ENCODE results near the gene MYO9B. TPM values are rescaled to one million over a fixed set of nuclear protein-coding genes. Genes with fewer than 3 reads are reported as not detected.

MYO9B gene
- total RNA-seq, 1 donor from 2014 or later, result 123 TPM

GRCh38 chr19:17052439-17052838 lies 23.1 kb upstream of the MYO9B start:
- H3K4me3 Mint-ChIP-seq (ENCODE audit: unreplicated experiment), result no peak overlapping the region
- H3K4me3 ChIP-seq (ENCODE audit: insufficient read depth, low read depth, low read length), result no peak overlapping the region
- peaks cover 5% of the 10 kb centered on the region for H3K36me3 ChIP-seq (ENCODE audit: insufficient read depth, low read length)
- H3K27ac ChIP-seq (ENCODE audit: low read depth, low read length), result no peak overlapping the region
- no peaks in the 10 kb centered on the region for H3K9me3 Mint-ChIP-seq (ENCODE audit: unreplicated experiment)
- peak; percentile 52 for TF ChIP-seq CTCF (IDR thresholded peaks at IDR 0.05; ENCODE audit: insufficient read depth, low read depth, low read length)
- no peak for TF ChIP-seq EZH2 (IDR thresholded peaks at IDR 0.05; ENCODE audit: insufficient read depth, low read length)
- no peaks in the 10 kb centered on the region for H3K27me3 ChIP-seq (ENCODE audit: insufficient read depth, low read length)
- FAIRE-seq (no peak), DNase-seq (ENCODE audit: low read depth) (peak; percentile 19)
- peaks cover 12% of the 10 kb centered on the region for H3K36me3 Mint-ChIP-seq (ENCODE audit: low read depth, unreplicated experiment)
- H3K4me1 ChIP-seq (ENCODE audit: insufficient read depth, low read length), result peaks cover 4% of the 10 kb centered on the region
- no peaks in the 10 kb centered on the region for H3K79me2 ChIP-seq (ENCODE audit: insufficient read depth, low read length)
- no peaks in the 10 kb centered on the region for H3K9me3 ChIP-seq (ENCODE audit: insufficient read depth, low read depth, low read length)
- H3K4me2 ChIP-seq (ENCODE audit: low read length), result no peak overlapping the region
- no peaks in the 10 kb centered on the region for H4K20me1 ChIP-seq (ENCODE audit: insufficient read depth, low read length)
- H2AFZ ChIP-seq (ENCODE audit: low read depth, low read length), result no peak overlapping the region
- no peak overlapping the region for H3K27ac Mint-ChIP-seq (ENCODE audit: unreplicated experiment)
- H3K4me1 Mint-ChIP-seq (ENCODE audit: low read depth, unreplicated experiment), result peaks cover 5% of the 10 kb centered on the region
- no peaks in the 10 kb centered on the region for H3K27me3 Mint-ChIP-seq (ENCODE audit: low read depth, unreplicated experiment)
- no peak overlapping the region for H3K9ac ChIP-seq (ENCODE audit: low read length)

DNA sequence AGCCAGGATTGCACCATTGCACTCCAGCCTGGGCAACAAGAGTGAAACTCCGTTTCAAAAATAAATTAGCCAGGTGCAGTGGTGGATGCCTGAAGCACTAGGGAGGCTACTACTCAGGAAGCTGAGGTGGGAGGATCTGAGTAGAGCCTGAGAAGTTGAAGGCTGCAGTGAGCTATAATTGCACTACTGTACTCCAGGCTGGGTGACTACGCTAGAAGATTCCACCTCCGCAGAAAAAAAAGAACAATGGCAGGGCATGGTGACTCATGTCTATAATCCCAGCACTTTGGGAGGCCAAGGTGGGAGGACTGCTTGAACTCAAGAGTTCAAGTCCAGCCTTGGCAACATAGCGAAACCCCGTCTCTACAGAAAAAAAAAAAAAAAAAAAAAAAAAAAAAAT lies 20.8 kb upstream of the MYO9B start:
- no peak overlapping the region for H2AFZ ChIP-seq (ENCODE audit: low read depth, low read length)
- peaks cover 2% of the 10 kb centered on the region for H3K4me1 ChIP-seq (ENCODE audit: insufficient read depth, low read length)
- FAIRE-seq (no peak), DNase-seq (ENCODE audit: low read depth) (no peak)
- H3K79me2 ChIP-seq (ENCODE audit: insufficient read depth, low read length), result no peaks in the 10 kb centered on the region
- H3K36me3 ChIP-seq (ENCODE audit: insufficient read depth, low read length), result peaks cover 19% of the 10 kb centered on the region
- Mint-ChIP-seq H3K9me3 (ENCODE audit: unreplicated experiment) (no peaks in the 10 kb centered on the region), H3K36me3 (ENCODE audit: low read depth, unreplicated experiment) (peaks cover 22% of the 10 kb centered on the region), H3K4me3 (ENCODE audit: unreplicated experiment) (no peak overlapping the region), H3K27ac (ENCODE audit: unreplicated experiment) (no peak overlapping the region), H3K4me1 (ENCODE audit: low read depth, unreplicated experiment) (peaks cover 5% of the 10 kb centered on the region), H3K27me3 (ENCODE audit: low read depth, unreplicated experiment) (no peaks in the 10 kb centered on the region)
- no peak for TF ChIP-seq CTCF (IDR thresholded peaks at IDR 0.05; ENCODE audit: insufficient read depth, low read depth, low read length)
- no peak for TF ChIP-seq EZH2 (IDR thresholded peaks at IDR 0.05; ENCODE audit: insufficient read depth, low read length)
- H3K27ac ChIP-seq (ENCODE audit: low read depth, low read length), result no peak overlapping the region
- no peak overlapping the region for H3K9ac ChIP-seq (ENCODE audit: low read length)
- no peaks in the 10 kb centered on the region for H3K27me3 ChIP-seq (ENCODE audit: insufficient read depth, low read length)
- no peaks in the 10 kb centered on the region for H4K20me1 ChIP-seq (ENCODE audit: insufficient read depth, low read length)
- peaks cover 13% of the 10 kb centered on the region for H3K9me3 ChIP-seq (ENCODE audit: insufficient read depth, low read depth, low read length)
- no peak overlapping the region for H3K4me2 ChIP-seq (ENCODE audit: low read length)
- no peak overlapping the region for H3K4me3 ChIP-seq (ENCODE audit: insufficient read depth, low read depth, low read length)

GRCh38 chr19:17055636-17056035 lies 19.9 kb upstream of the MYO9B start:
- DNase-seq (ENCODE audit: low read depth) (no peak), FAIRE-seq (no peak)
- Histone ChIP-seq H3K27me3 (ENCODE audit: insufficient read depth, low read length) (no peaks in the 10 kb centered on the region), H3K4me1 (ENCODE audit: insufficient read depth, low read length) (no peaks in the 10 kb centered on the region), H3K4me2 (ENCODE audit: low read length) (no peak overlapping the region), H3K9me3 (ENCODE audit: insufficient read depth, low read depth, low read length) (peaks cover 13% of the 10 kb centered on the region), H3K27ac (ENCODE audit: low read depth, low read length) (no peak overlapping the region), H3K4me3 (ENCODE audit: insufficient read depth, low read depth, low read length) (no peak overlapping the region), H3K9ac (ENCODE audit: low read length) (no peak overlapping the region), H2AFZ (ENCODE audit: low read depth, low read length) (no peak overlapping the region), H3K79me2 (ENCODE audit: insufficient read depth, low read length) (no peaks in the 10 kb centered on the region), H3K36me3 (ENCODE audit: insufficient read depth, low read length) (peaks cover 19% of the 10 kb centered on the region), H4K20me1 (ENCODE audit: insufficient read depth, low read length) (no peaks in the 10 kb centered on the region)
- Mint-ChIP-seq H3K4me3 (ENCODE audit: unreplicated experiment) (no peak overlapping the region), H3K9me3 (ENCODE audit: unreplicated experiment) (no peaks in the 10 kb centered on the region), H3K4me1 (ENCODE audit: low read depth, unreplicated experiment) (peaks cover 5% of the 10 kb centered on the region), H3K27me3 (ENCODE audit: low read depth, unreplicated experiment) (no peaks in the 10 kb centered on the region), H3K27ac (ENCODE audit: unreplicated experiment) (no peak overlapping the region), H3K36me3 (ENCODE audit: low read depth, unreplicated experiment) (peaks cover 22% of the 10 kb centered on the region)
- no peak for TF ChIP-seq CTCF (IDR thresholded peaks at IDR 0.05; ENCODE audit: insufficient read depth, low read depth, low read length)
- no peak for TF ChIP-seq EZH2 (IDR thresholded peaks at IDR 0.05; ENCODE audit: insufficient read depth, low read length)
